ENCODE data around the gene KATNAL1. TPM values are rescaled to one million over a fixed set of nuclear protein-coding genes. Genes with fewer than 3 reads are reported as not detected.

Gene KATNAL1
- total RNA-seq, 4 donors from 2014 or later, result 4.4 to 9.8 (median 6.7) TPM

DNA sequence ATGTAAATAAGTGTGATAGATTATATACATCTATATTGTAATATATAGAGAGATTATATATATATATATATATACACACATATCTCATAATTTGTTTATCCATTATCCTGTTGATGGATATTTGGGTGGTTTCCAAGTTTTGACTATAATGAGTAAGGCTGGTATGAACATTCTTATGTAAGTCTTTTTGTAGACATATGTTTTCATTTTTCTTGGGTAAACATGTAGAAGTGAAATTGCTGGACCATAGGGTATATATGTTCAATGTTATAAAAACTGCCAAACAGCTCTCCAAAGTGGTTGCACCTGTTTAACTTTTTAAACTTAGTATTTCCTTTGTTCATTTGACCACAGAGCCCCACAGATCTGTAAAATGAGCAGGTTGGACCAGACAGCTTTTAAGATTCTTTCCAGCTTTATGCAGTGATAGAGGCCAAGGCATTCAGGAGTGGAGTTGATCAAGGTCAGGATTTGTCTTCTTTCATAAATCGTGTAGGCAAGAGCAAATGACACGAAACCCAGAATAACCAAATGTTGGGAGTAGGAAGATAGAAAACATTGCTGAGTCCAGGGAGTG is 21.7 kb upstream of the KATNAL1 start:
- Histone ChIP-seq H3K36me3 (no peaks in the 10 kb centered on the region), H3K9me3 (no peaks in the 10 kb centered on the region), H3K4me1 (peaks cover 0 to 25% (median 12%) of the 10 kb centered on the region in 4 donors), H3K27me3 (no peaks in the 10 kb centered on the region), H3K4me3 (no peak overlapping the region), H3K27ac (no peak overlapping the region)
- DNase-seq, result no peak
- intact Hi-C loops (cut with DNase I; ENCODE audit: low total_unique reads), result no loop called here
- TF ChIP-seq POLR2A (IDR thresholded peaks at IDR 0.05) (no peak), EP300 (IDR thresholded peaks at IDR 0.05; ENCODE audit: low read depth) (no peak), POLR2AphosphoS5 (IDR thresholded peaks at IDR 0.05) (no peak)
- TF ChIP-seq, protein P1, sequence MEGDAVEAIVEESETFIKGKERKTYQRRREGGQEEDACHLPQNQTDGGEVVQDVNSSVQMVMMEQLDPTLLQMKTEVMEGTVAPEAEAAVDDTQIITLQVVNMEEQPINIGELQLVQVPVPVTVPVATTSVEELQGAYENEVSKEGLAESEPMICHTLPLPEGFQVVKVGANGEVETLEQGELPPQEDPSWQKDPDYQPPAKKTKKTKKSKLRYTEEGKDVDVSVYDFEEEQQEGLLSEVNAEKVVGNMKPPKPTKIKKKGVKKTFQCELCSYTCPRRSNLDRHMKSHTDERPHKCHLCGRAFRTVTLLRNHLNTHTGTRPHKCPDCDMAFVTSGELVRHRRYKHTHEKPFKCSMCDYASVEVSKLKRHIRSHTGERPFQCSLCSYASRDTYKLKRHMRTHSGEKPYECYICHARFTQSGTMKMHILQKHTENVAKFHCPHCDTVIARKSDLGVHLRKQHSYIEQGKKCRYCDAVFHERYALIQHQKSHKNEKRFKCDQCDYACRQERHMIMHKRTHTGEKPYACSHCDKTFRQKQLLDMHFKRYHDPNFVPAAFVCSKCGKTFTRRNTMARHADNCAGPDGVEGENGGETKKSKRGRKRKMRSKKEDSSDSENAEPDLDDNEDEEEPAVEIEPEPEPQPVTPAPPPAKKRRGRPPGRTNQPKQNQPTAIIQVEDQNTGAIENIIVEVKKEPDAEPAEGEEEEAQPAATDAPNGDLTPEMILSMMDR (IDR thresholded peaks at IDR 0.05), result no peak
- in situ Hi-C loops (cut with MboI; ENCODE audit: low pct_ligation_motif_present in 1 of 4, low pct_unique_long_range_greater_than_20kb in 1 of 4, low sequenced_read_pairs in 3 of 4), result loop anchor here in 1 of 4 donors (25.0 kb wide), 1 partner anchor 192 kb away; no protein-coding TSS in a partner anchor
- 65 to 71% methylated on average over 2 of the region's 2 CpGs for WGBS, 2 donors (ENCODE audit: low coverage in 1 of 2)

DNA sequence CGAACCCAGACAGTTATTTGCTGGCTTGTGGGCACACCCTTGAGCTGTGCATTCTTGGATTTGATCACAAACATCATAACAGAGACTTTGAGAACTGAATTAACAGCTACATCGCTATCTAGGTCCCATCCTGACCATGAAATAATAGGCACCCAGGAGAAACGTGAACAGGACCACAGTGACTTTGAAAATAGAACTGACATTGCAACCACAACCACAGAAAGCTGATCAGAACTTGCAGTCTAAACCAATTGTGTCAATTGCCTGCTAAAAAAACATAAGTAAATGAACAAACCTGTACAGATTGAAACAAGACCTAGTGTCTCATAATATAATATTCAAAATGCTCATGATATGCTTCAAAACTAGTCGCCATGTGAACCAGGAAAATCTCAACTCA is 18.3 kb upstream of the KATNAL1 start:
- Histone ChIP-seq H3K36me3 (no peaks in the 10 kb centered on the region), H3K4me1 (no peaks in the 10 kb centered on the region), H3K4me3 (no peak overlapping the region), H3K9me3 (no peaks in the 10 kb centered on the region), H3K27me3 (no peaks in the 10 kb centered on the region), H3K27ac (no peak overlapping the region)
- intact Hi-C loops (cut with DNase I; ENCODE audit: low total_unique reads), result no loop called here
- DNase-seq, result no peak
- WGBS, 2 donors (ENCODE audit: low coverage in 1 of 2), result 78 to 84% methylated on average over 4 of the region's 4 CpGs
- in situ Hi-C loops (cut with MboI; ENCODE audit: low pct_ligation_motif_present in 1 of 4, low pct_unique_long_range_greater_than_20kb in 1 of 4, low sequenced_read_pairs in 3 of 4), result loop anchor here in 1 of 4 donors (25.0 kb wide), 1 partner anchor 188 kb away; no protein-coding TSS in a partner anchor
- TF ChIP-seq POLR2A (IDR thresholded peaks at IDR 0.05), result no peak
- TF ChIP-seq EP300 (IDR thresholded peaks at IDR 0.05; ENCODE audit: low read depth), result no peak
- no peak for TF ChIP-seq POLR2AphosphoS5 (IDR thresholded peaks at IDR 0.05)
- TF ChIP-seq, protein P1 (IDR thresholded peaks at IDR 0.05), result no peak

DNA sequence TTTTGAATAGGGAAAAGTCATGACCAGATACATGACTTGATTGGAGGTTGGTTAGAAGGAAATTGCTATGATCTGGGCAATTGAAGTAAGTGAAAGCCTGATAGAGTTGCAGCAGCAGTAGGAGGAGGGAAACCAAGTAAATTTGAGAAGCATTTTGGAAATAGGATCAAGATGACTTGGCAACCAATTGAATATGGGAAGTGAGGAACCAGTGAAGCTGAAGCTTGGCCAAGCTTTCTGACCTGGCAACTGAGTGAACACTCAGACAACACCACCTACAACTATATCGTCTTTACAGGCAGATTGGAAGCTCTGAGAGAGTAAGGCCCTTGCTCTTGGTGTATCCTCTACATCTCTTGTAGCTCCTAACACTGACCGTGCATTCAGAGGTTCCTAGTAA is 16.2 kb upstream of the KATNAL1 start:
- WGBS, 2 donors (ENCODE audit: low coverage in 1 of 2), result 75 to 78% methylated on average over 1 to 2 of the region's 2 CpGs
- H3K4me1 ChIP-seq, result peaks cover 0 to 2% (median 0%) of the 10 kb centered on the region in 4 donors
- H3K9me3 ChIP-seq, result no peaks in the 10 kb centered on the region
- H3K4me3 ChIP-seq, result no peak overlapping the region
- DNase-seq, result no peak
- H3K27ac ChIP-seq, result no peak overlapping the region
- intact Hi-C loops (cut with DNase I; ENCODE audit: low total_unique reads) (no loop called here), in situ Hi-C loops (cut with MboI; ENCODE audit: low pct_ligation_motif_present in 1 of 4, low pct_unique_long_range_greater_than_20kb in 1 of 4, low sequenced_read_pairs in 3 of 4) (loop anchor here in 1 of 4 donors (25.0 kb wide), 1 partner anchor 186 kb away; no protein-coding TSS in a partner anchor)
- TF ChIP-seq POLR2A (IDR thresholded peaks at IDR 0.05) (no peak), POLR2AphosphoS5 (IDR thresholded peaks at IDR 0.05) (no peak), EP300 (IDR thresholded peaks at IDR 0.05; ENCODE audit: low read depth) (no peak)
- TF ChIP-seq, protein P1 (IDR thresholded peaks at IDR 0.05), result no peak
- no peaks in the 10 kb centered on the region for H3K36me3 ChIP-seq
- no peaks in the 10 kb centered on the region for H3K27me3 ChIP-seq

DNA sequence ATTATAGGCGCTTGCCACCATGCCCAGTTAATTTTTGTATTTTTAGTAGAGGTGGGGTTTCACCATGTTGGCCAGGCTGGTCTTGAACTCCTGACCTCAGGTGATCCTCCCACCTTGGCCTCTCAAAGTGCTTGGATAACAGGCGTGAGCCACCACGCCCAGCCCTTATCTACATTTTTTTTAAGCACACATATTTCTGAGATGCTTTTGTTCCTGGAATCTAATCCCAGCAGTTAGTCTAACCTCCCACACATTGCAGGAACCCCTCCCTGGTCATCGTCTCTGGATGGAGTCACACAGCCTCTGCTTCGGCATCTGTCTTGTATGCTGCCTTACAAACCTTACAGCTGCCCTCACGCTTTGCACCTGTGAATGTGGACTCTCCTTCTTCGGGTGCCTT is 15.1 kb upstream of the KATNAL1 start:
- intact Hi-C loops (cut with DNase I; ENCODE audit: low total_unique reads), result no loop called here

More for the DNA sequence above, 15.1 kb upstream of the KATNAL1 start:
- Histone ChIP-seq H3K9me3 (no peaks in the 10 kb centered on the region), H3K27me3 (no peaks in the 10 kb centered on the region), H3K4me1 (peaks cover 0 to 2% (median 0%) of the 10 kb centered on the region in 4 donors), H3K4me3 (no peak overlapping the region), H3K36me3 (no peaks in the 10 kb centered on the region), H3K27ac (no peak overlapping the region)
- DNase-seq, result no peak
- in situ Hi-C loops (cut with MboI; ENCODE audit: low pct_ligation_motif_present in 1 of 4, low pct_unique_long_range_greater_than_20kb in 1 of 4, low sequenced_read_pairs in 3 of 4), result loop anchor here in 1 of 4 donors (25.0 kb wide), 1 partner anchor 185 kb away; no protein-coding TSS in a partner anchor
- WGBS, 2 donors (ENCODE audit: low coverage in 1 of 2), result 76 to 95% methylated on average over 4 to 7 of the region's 7 CpGs
- TF ChIP-seq EP300 (IDR thresholded peaks at IDR 0.05; ENCODE audit: low read depth) (no peak), POLR2AphosphoS5 (IDR thresholded peaks at IDR 0.05) (no peak), POLR2A (IDR thresholded peaks at IDR 0.05) (no peak)
- TF ChIP-seq, protein P1 (IDR thresholded peaks at IDR 0.05), result no peak

All from transverse colon (tissue), 4 donors.